ENCODE results near the gene EFNA4.

The EFNA4 gene

DNA sequence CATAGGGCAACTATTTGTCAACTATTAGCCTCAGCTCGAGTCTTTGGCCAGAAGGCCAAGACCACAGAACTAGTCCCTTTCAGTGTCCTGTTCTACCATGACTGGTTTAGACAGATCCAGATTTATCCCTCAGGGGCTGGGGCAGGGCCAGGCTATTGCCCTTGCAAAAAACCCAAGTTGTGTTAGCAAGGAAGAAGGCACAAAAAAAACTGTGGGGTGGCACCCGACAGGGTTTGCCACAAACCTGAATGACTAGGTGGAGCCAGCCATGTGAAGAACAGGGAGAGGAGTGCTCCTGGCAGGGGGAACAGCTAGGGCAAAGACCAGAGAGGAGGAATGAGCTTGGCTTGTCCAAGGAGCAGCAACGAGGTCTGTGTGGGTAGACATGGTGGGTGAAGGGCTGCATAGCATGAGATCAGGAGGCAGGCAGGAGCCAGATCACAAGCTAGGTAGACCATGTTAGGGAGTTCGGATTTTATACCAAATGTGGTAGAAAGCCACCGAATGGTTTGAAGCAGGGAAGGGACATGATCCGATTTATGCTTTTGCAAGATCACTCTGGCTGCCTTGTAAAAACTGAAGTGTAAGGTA is 25.6 kb upstream of the EFNA4 start:
- H3K4me1 ChIP-seq (ENCODE audit: control insufficient read depth, low read length): no peaks in the 10 kb centered on the region
- H3K79me2 ChIP-seq (ENCODE audit: control insufficient read depth, low read length): no peaks in the 10 kb centered on the region
- no peak overlapping the region for H3K4me2 ChIP-seq (ENCODE audit: low read length)
- H3K27ac ChIP-seq (ENCODE audit: low read depth, low read length): no peak overlapping the region
- H3K4me3 ChIP-seq (ENCODE audit: low read length): no peak overlapping the region
- no peaks in the 10 kb centered on the region for H3K9me3 ChIP-seq (ENCODE audit: control insufficient read depth, insufficient read depth, low read length)
- H3K9me2 ChIP-seq (replicated peaks; ENCODE audit: control insufficient read depth, low read length): no peaks in the 10 kb centered on the region
- H4K20me1 ChIP-seq (ENCODE audit: control insufficient read depth, insufficient read depth, low read depth, low read length): no peaks in the 10 kb centered on the region
- no peak for TF ChIP-seq EZH2phosphoT487 (IDR thresholded peaks at IDR 0.05; ENCODE audit: borderline replicate concordance, low read length)
- TF ChIP-seq, protein P1, sequence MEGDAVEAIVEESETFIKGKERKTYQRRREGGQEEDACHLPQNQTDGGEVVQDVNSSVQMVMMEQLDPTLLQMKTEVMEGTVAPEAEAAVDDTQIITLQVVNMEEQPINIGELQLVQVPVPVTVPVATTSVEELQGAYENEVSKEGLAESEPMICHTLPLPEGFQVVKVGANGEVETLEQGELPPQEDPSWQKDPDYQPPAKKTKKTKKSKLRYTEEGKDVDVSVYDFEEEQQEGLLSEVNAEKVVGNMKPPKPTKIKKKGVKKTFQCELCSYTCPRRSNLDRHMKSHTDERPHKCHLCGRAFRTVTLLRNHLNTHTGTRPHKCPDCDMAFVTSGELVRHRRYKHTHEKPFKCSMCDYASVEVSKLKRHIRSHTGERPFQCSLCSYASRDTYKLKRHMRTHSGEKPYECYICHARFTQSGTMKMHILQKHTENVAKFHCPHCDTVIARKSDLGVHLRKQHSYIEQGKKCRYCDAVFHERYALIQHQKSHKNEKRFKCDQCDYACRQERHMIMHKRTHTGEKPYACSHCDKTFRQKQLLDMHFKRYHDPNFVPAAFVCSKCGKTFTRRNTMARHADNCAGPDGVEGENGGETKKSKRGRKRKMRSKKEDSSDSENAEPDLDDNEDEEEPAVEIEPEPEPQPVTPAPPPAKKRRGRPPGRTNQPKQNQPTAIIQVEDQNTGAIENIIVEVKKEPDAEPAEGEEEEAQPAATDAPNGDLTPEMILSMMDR (IDR thresholded peaks at IDR 0.05; ENCODE audit: low read depth, low read length, poor library complexity, severe bottlenecking): no peak
- no peaks in the 10 kb centered on the region for H3K36me3 ChIP-seq (ENCODE audit: control insufficient read depth, low read length)
- no peaks in the 10 kb centered on the region for H3F3A ChIP-seq (ENCODE audit: control insufficient read depth, insufficient read depth)
- H3K27me3 ChIP-seq (ENCODE audit: control insufficient read depth, low read length): peaks cover 43% of the 10 kb centered on the region

DNA sequence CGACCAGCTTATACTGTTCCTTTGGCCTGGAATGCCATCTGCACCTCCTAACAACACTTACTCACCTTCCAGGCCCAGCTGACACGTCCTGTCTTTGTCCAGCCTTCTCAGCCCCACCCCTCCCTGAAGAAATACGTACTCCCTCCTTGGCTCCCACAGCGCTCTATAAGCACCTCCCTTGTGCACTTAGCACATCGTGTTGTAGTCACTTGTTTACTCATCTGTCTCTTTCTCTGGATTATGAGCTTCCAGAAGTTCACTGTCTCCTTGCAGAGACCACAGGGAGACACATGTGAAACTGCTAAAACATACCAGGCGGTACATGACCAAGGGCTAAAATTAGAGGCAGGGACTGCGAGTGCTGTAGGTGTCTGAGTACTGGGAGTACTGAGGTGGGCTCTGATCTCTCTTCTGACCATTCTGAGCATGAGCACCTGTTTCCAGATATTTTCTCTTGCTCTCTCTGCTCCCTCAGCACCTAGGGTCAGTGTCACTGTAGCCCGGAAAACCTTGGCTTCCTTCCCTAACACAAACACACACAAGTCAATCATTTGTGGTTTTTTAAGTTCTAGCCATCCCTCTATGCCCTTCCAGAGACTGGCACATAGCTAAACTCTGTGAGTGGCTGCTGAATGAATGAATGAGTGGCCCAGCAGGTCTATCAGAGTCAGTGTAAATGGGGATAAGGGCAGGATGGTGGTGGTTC is 24.8 kb upstream of the EFNA4 start:
- Histone ChIP-seq H3K79me2 (ENCODE audit: control insufficient read depth, low read length) (no peaks in the 10 kb centered on the region), H3K27ac (ENCODE audit: low read depth, low read length) (no peak overlapping the region), H3K4me1 (ENCODE audit: control insufficient read depth, low read length) (no peaks in the 10 kb centered on the region), H3K4me2 (ENCODE audit: low read length) (no peak overlapping the region), H4K20me1 (ENCODE audit: control insufficient read depth, insufficient read depth, low read depth, low read length) (no peaks in the 10 kb centered on the region), H3F3A (ENCODE audit: control insufficient read depth, insufficient read depth) (no peaks in the 10 kb centered on the region), H3K27me3 (ENCODE audit: control insufficient read depth, low read length) (peaks cover 40% of the 10 kb centered on the region), H3K36me3 (ENCODE audit: control insufficient read depth, low read length) (no peaks in the 10 kb centered on the region), H3K9me2 (replicated peaks; ENCODE audit: control insufficient read depth, low read length) (no peaks in the 10 kb centered on the region), H3K9me3 (ENCODE audit: control insufficient read depth, insufficient read depth, low read length) (no peaks in the 10 kb centered on the region), H3K4me3 (ENCODE audit: low read length) (no peak overlapping the region)
- TF ChIP-seq EZH2phosphoT487 (IDR thresholded peaks at IDR 0.05; ENCODE audit: borderline replicate concordance, low read length): no peak
- TF ChIP-seq, protein P1 (IDR thresholded peaks at IDR 0.05; ENCODE audit: low read depth, low read length, poor library complexity, severe bottlenecking): no peak

DNA sequence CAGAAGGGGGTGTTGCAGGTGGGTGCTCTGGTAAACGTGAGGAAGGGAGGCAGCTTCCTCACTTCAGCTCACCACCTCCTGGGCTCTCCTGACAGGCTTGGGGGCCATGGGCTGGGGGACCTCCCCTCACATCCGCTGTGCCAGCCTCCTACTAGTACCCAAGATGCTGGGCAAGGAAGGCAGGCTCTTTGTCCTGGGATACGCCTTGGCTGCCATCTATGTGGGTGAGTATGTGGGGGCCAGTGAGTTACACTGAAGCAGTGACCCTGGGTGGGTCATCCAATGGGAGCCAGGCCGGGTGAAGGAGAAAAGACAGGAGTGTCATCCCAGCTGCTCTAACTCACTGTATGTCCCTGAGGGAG is 24.3 kb upstream of the EFNA4 start:
- H3F3A ChIP-seq (ENCODE audit: control insufficient read depth, insufficient read depth): no peaks in the 10 kb centered on the region
- no peaks in the 10 kb centered on the region for H3K36me3 ChIP-seq (ENCODE audit: control insufficient read depth, low read length)
- H3K27ac ChIP-seq (ENCODE audit: low read depth, low read length): no peak overlapping the region
- H3K4me2 ChIP-seq (ENCODE audit: low read length): no peak overlapping the region
- H4K20me1 ChIP-seq (ENCODE audit: control insufficient read depth, insufficient read depth, low read depth, low read length): no peaks in the 10 kb centered on the region
- peaks cover 39% of the 10 kb centered on the region for H3K27me3 ChIP-seq (ENCODE audit: control insufficient read depth, low read length)
- no peaks in the 10 kb centered on the region for H3K4me1 ChIP-seq (ENCODE audit: control insufficient read depth, low read length)
- TF ChIP-seq, protein P1 (IDR thresholded peaks at IDR 0.05; ENCODE audit: low read depth, low read length, poor library complexity, severe bottlenecking): no peak
- TF ChIP-seq EZH2phosphoT487 (IDR thresholded peaks at IDR 0.05; ENCODE audit: borderline replicate concordance, low read length): no peak
- no peaks in the 10 kb centered on the region for H3K79me2 ChIP-seq (ENCODE audit: control insufficient read depth, low read length)
- no peak overlapping the region for H3K4me3 ChIP-seq (ENCODE audit: low read length)
- H3K9me2 ChIP-seq (replicated peaks; ENCODE audit: control insufficient read depth, low read length): no peaks in the 10 kb centered on the region
- no peaks in the 10 kb centered on the region for H3K9me3 ChIP-seq (ENCODE audit: control insufficient read depth, insufficient read depth, low read length)
